SK-N-SH treated with all-trans-retinoic acid at 6 μM for 48 hours (cell line): ENCODE data around the gene TRIB2.

Experiments used
- ARNTL ChIP-seq: fragments of 450-650 bp; formaldehyde crosslinking; IDR thresholded peaks from 2 replicates; pipeline ENCODE4 v1.5.0; 2020; ENCODE audit warnings: low read depth, mild to moderate bottlenecking, moderate library complexity, borderline replicate concordance
- ESRRG ChIP-seq: fragments of 250-450 bp; sonication (Bioruptor Pico); IDR thresholded peaks from 2 replicates; pipeline ENCODE4 v1.6.1; 2021; ENCODE audit warnings: mild to moderate bottlenecking
- GLIS3 ChIP-seq: fragments of 250-450 bp; sonication (Bioruptor Pico); IDR thresholded peaks from 2 replicates; pipeline ENCODE4 v1.5.0; 2020; ENCODE audit warnings: mild to moderate bottlenecking, moderate library complexity
- OSR1 ChIP-seq: fragments of 250-450 bp; sonication (Bioruptor Pico); IDR thresholded peaks from 2 replicates; pipeline ENCODE4 v1.8.0; 2022; ENCODE audit warnings: moderate library complexity, mild to moderate bottlenecking, inconsistent platforms
- PPARA ChIP-seq: fragments of 250-450 bp; sonication (Bioruptor Pico); IDR thresholded peaks from 2 replicates; pipeline ENCODE4 v1.5.0; 2020; ENCODE audit warnings: mild to moderate bottlenecking, borderline replicate concordance
- SNAI2 ChIP-seq: fragments of 250-450 bp; sonication (Bioruptor Pico); IDR thresholded peaks from 2 replicates; pipeline ENCODE4 v1.5.0; 2020; ENCODE audit warnings: mild to moderate bottlenecking, moderate library complexity
- TCF4 ChIP-seq: fragments of 250-450 bp; sonication (Bioruptor Pico); IDR thresholded peaks from 2 replicates; pipeline ENCODE4 v1.8.0; 2021; ENCODE audit warnings: mild to moderate bottlenecking, moderate library complexity, borderline replicate concordance
- TOX ChIP-seq: fragments of 250-450 bp; sonication (Bioruptor Pico); IDR thresholded peaks from 2 replicates; pipeline ENCODE4 v1.8.0; 2021; ENCODE audit warnings: mild to moderate bottlenecking, moderate library complexity, borderline replicate concordance
- ZFP3 ChIP-seq: fragments of 250-450 bp; sonication (Bioruptor Pico); IDR thresholded peaks from 2 replicates; pipeline ENCODE4 v1.5.0; 2020; ENCODE audit warnings: mild to moderate bottlenecking, moderate library complexity
- ZFP30 ChIP-seq: fragments of 450-650 bp; formaldehyde crosslinking; IDR thresholded peaks from 2 replicates; pipeline ENCODE4 v1.5.0; 2022; ENCODE audit warnings: mild to moderate bottlenecking, moderate library complexity
- TF ChIP-seq, protein P1 (sequence below): fragments of 250-450 bp; sonication (Bioruptor Pico); IDR thresholded peaks from 2 replicates; pipeline ENCODE4 v1.8.0; 2021; ENCODE audit warnings: low read depth, mild to moderate bottlenecking, moderate library complexity, borderline replicate concordance
- TF ChIP-seq, protein P2 (sequence below): fragments of 250-450 bp; sonication (Bioruptor Pico); IDR thresholded peaks from 2 replicates; pipeline ENCODE4 v1.8.0; 2020; ENCODE audit warnings: mild to moderate bottlenecking, moderate library complexity, borderline replicate concordance
- TF ChIP-seq, protein P3 (sequence below): fragments of 250-450 bp; sonication (Bioruptor Pico); IDR thresholded peaks from 2 replicates; pipeline ENCODE4 v1.5.1; 2021; ENCODE audit warnings: mild to moderate bottlenecking, moderate library complexity

DNA sequence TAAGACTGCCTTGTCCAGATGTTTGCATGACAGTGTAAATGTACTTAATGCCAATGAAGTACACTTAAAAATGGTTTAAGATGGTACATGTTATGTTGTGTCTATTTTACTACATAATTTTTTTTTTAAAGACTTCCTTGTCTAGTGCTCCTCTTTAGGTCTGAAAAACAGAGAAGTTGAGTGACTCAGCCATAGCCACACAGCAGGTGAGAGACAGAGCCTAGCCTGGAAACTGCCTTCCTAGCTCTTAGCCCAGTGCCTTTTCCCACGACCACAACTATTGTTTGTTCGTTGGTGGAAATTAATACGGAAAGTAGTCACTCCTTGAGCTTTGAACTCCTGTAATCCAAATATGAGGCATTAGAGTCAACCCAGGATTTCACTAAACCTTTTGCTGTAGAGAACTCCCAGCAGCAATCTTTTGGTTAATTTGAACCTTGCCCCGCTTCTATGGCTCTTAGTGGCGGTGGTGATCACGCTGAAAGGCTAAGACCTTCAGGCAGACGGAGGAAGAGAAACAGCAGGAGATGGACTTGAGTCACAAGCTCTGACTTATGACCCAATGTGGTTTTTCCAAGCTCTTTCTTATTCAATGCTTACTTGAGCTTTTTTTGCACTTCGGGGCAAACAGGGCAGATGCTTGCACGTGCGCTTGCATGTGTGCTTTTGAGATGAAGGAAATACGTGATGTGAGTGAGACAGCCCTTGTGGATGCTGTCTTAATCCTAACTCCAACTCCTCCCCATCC lies 21.2 kb downstream of the TRIB2 start:
- no peak for TF ChIP-seq ZFP30 (CRISPR knock-in tag)
- no peak for TF ChIP-seq GLIS3 (CRISPR knock-in tag)
- no peak for TF ChIP-seq PPARA
- no peak for TF ChIP-seq TOX
- no peak for TF ChIP-seq SNAI2 (CRISPR knock-in tag)
- no peak for TF ChIP-seq TCF4 (CRISPR knock-in tag)
- TF ChIP-seq ESRRG (CRISPR knock-in tag): no peak
- TF ChIP-seq ZFP3 (CRISPR knock-in tag): no peak
- TF ChIP-seq, protein P1, sequence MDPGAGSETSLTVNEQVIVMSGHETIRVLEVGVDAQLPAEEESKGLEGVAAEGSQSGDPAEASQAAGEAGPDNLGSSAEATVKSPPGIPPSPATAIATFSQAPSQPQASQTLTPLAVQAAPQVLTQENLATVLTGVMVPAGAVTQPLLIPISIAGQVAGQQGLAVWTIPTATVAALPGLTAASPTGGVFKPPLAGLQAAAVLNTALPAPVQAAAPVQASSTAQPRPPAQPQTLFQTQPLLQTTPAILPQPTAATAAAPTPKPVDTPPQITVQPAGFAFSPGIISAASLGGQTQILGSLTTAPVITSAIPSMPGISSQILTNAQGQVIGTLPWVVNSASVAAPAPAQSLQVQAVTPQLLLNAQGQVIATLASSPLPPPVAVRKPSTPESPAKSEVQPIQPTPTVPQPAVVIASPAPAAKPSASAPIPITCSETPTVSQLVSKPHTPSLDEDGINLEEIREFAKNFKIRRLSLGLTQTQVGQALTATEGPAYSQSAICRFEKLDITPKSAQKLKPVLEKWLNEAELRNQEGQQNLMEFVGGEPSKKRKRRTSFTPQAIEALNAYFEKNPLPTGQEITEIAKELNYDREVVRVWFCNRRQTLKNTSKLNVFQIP: no peak
- TF ChIP-seq, protein P2, sequence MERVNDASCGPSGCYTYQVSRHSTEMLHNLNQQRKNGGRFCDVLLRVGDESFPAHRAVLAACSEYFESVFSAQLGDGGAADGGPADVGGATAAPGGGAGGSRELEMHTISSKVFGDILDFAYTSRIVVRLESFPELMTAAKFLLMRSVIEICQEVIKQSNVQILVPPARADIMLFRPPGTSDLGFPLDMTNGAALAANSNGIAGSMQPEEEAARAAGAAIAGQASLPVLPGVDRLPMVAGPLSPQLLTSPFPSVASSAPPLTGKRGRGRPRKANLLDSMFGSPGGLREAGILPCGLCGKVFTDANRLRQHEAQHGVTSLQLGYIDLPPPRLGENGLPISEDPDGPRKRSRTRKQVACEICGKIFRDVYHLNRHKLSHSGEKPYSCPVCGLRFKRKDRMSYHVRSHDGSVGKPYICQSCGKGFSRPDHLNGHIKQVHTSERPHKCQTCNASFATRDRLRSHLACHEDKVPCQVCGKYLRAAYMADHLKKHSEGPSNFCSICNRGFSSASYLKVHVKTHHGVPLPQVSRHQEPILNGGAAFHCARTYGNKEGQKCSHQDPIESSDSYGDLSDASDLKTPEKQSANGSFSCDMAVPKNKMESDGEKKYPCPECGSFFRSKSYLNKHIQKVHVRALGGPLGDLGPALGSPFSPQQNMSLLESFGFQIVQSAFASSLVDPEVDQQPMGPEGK: no peak
- TF ChIP-seq, protein P3, sequence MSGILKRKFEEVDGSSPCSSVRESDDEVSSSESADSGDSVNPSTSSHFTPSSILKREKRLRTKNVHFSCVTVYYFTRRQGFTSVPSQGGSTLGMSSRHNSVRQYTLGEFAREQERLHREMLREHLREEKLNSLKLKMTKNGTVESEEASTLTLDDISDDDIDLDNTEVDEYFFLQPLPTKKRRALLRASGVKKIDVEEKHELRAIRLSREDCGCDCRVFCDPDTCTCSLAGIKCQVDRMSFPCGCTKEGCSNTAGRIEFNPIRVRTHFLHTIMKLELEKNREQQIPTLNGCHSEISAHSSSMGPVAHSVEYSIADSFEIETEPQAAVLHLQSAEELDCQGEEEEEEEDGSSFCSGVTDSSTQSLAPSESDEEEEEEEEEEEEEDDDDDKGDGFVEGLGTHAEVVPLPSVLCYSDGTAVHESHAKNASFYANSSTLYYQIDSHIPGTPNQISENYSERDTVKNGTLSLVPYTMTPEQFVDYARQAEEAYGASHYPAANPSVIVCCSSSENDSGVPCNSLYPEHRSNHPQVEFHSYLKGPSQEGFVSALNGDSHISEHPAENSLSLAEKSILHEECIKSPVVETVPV (CRISPR knock-in tag): no peak
- no peak for TF ChIP-seq OSR1 (CRISPR knock-in tag)
- TF ChIP-seq ARNTL: no peak
